ENCODE results near the gene CNOT8.

DNA sequence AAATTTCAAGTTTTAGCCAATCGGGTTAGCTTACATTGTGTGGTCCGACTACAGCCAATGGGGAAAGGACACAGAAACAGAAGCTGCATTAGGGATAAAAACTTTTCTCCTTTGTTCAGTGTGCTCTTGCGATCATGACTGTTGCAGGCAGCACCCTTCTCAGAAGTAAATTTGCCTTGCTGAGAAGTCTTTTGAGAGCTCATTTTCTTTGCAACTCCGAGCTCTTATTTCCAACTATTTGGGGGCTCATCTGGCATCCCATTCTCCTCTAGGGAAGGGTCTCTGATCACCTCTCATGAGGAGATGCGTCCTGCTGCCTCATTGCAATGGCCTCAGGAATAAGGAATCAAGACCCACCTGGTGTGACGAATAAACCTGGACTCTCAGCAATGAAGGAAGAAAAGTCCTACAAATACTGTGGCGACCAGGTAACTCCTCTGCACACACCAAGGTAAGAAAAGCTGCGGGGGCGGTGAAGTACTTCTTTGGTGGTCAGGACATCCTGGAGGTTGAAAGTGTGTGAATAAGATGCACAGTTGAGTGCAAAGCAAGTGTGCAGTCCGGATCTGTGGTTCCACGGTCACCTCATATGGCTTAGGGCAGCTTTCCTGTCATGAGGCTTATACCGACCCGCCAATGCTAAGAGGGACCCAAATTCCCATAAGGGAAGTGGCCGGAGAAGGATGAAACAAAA lies 20.4 kb downstream of the CNOT8 start:
- TF ChIP-seq, protein P1, sequence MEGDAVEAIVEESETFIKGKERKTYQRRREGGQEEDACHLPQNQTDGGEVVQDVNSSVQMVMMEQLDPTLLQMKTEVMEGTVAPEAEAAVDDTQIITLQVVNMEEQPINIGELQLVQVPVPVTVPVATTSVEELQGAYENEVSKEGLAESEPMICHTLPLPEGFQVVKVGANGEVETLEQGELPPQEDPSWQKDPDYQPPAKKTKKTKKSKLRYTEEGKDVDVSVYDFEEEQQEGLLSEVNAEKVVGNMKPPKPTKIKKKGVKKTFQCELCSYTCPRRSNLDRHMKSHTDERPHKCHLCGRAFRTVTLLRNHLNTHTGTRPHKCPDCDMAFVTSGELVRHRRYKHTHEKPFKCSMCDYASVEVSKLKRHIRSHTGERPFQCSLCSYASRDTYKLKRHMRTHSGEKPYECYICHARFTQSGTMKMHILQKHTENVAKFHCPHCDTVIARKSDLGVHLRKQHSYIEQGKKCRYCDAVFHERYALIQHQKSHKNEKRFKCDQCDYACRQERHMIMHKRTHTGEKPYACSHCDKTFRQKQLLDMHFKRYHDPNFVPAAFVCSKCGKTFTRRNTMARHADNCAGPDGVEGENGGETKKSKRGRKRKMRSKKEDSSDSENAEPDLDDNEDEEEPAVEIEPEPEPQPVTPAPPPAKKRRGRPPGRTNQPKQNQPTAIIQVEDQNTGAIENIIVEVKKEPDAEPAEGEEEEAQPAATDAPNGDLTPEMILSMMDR (IDR thresholded peaks at IDR 0.05), result no peak
- no peak for TF ChIP-seq POLR2A (IDR thresholded peaks at IDR 0.05)
